IPS DF 6.9 (cell line): ENCODE data around the gene CYP2W1.
"Not testable (repeated sequence)": the region's sequence is repeated elsewhere in the genome, so short reads cannot be mapped to it uniquely, and the experiment has no call there.

Experiments used
- DNase-seq: peaks from one replicate; pipeline ENCODE4 v3.0.0-alpha.2; 2013; ENCODE audit warnings: low read depth, low spot score
- H3K27ac ChIP-seq: one replicate; pipeline ENCODE4 v1.5.1; 2013; ENCODE audit warnings: low read length, control low read depth
- H3K27me3 ChIP-seq: 2 replicates; pipeline ENCODE4 v1.6.1; 2013; ENCODE audit warnings: mild to moderate bottlenecking, low read length; ENCODE audit not compliant: control insufficient read depth, insufficient read depth
- H3K36me3 ChIP-seq: 2 replicates; pipeline ENCODE4 v1.6.1; 2013; ENCODE audit warnings: low read length; ENCODE audit not compliant: control insufficient read depth, insufficient read depth
- H3K4me1 ChIP-seq: 2 replicates; pipeline ENCODE4 v1.6.1; 2013; ENCODE audit warnings: low read length; ENCODE audit not compliant: control insufficient read depth, insufficient read depth
- H3K4me3 ChIP-seq: 2 replicates; pipeline ENCODE4 v1.5.1; 2013; ENCODE audit warnings: mild to moderate bottlenecking, low read length
- H3K9me3 ChIP-seq: 2 replicates; pipeline ENCODE4 v1.6.1; 2013; ENCODE audit warnings: low read length, inconsistent platforms; ENCODE audit not compliant: control insufficient read depth, insufficient read depth
- WGBS: extraction: QIAGEN DNeasy Blood & Tissue Kit; methylation state at CpG from one replicate; pipeline ENCODE4 v1.1.7; 2013; ENCODE audit warnings: mixed read lengths, missing lambda C conversion rate; ENCODE audit not compliant: insufficient read length, insufficient coverage; 5-methylcytosine and 5-hydroxymethylcytosine counted together

The CYP2W1 gene

GRCh38 chr7:943793-944192 is 39.2 kb upstream of the CYP2W1 start:
- not testable (repeated sequence) for H3K36me3 ChIP-seq, H3K9me3 ChIP-seq, H3K27me3 ChIP-seq, H3K27ac ChIP-seq, H3K4me3 ChIP-seq, H3K4me1 ChIP-seq, DNase-seq
- no CpG with 5 or more reads among the region's 4 CpGs for WGBS

GRCh38 chr7:944744-945143 is 38.2 kb upstream of the CYP2W1 start:
- Histone ChIP-seq H3K4me1 (peaks cover 13% of the 10 kb centered on the region), H3K4me3 (no peak overlapping the region), H3K9me3 (no peaks in the 10 kb centered on the region), H3K27ac (no peak overlapping the region), H3K27me3 (no peaks in the 10 kb centered on the region), H3K36me3 (no peaks in the 10 kb centered on the region)
- no CpG with 5 or more reads among the region's 5 CpGs for WGBS
- DNase-seq = no peak

GRCh38 chr7:945147-945555 is 37.8 kb upstream of the CYP2W1 start:
- Histone ChIP-seq H3K4me3 (no peak overlapping the region), H3K27me3 (no peaks in the 10 kb centered on the region), H3K9me3 (no peaks in the 10 kb centered on the region), H3K27ac (no peak overlapping the region), H3K4me1 (peaks cover 13% of the 10 kb centered on the region), H3K36me3 (no peaks in the 10 kb centered on the region)
- no CpG with 5 or more reads among the region's 13 CpGs for WGBS
- no peak for DNase-seq

- H3K36me3 ChIP-seq = no peaks in the 10 kb centered on the region
- H3K9me3 ChIP-seq = no peaks in the 10 kb centered on the region
- peak; percentile 78 for DNase-seq
- no peak overlapping the region for H3K27ac ChIP-seq
- H3K4me1 ChIP-seq = peaks cover 13% of the 10 kb centered on the region
- WGBS = no CpG with 5 or more reads among the region's 30 CpGs
- no peak overlapping the region for H3K4me3 ChIP-seq
- H3K27me3 ChIP-seq = no peaks in the 10 kb centered on the region
Observed at GRCh38 chr7:945556-946255, 37.3 kb upstream of the CYP2W1 start.

- no peak overlapping the region for H3K4me3 ChIP-seq
- H3K4me1 ChIP-seq = peaks cover 13% of the 10 kb centered on the region
- no peaks in the 10 kb centered on the region for H3K9me3 ChIP-seq
- H3K27ac ChIP-seq = no peak overlapping the region
- DNase-seq = no peak
- H3K36me3 ChIP-seq = no peaks in the 10 kb centered on the region
- WGBS = no CpG with 5 or more reads among the region's 29 CpGs
- no peaks in the 10 kb centered on the region for H3K27me3 ChIP-seq
Observed at GRCh38 chr7:946256-946996, 36.6 kb upstream of the CYP2W1 start.

- WGBS = no CpG with 5 or more reads among the region's 37 CpGs
- no peak overlapping the region for H3K27ac ChIP-seq
- no peak overlapping the region for H3K4me3 ChIP-seq
- no peak for DNase-seq
- no peaks in the 10 kb centered on the region for H3K9me3 ChIP-seq
- no peaks in the 10 kb centered on the region for H3K27me3 ChIP-seq
- no peaks in the 10 kb centered on the region for H3K36me3 ChIP-seq
- H3K4me1 ChIP-seq = peaks cover 13% of the 10 kb centered on the region
Observed at GRCh38 chr7:947391-948210, 35.4 kb upstream of the CYP2W1 start.

- no peak overlapping the region for H3K27ac ChIP-seq
Observed at GRCh38 chr7:949021-949934, 33.7 kb upstream of the CYP2W1 start.

GRCh38 chr7:951881-952547 is 31.0 kb upstream of the CYP2W1 start:
- no peak for DNase-seq
- H3K27me3 ChIP-seq = peaks cover 2% of the 10 kb centered on the region; the same call in 1 of the 2 replicates
- no peak overlapping the region for H3K4me3 ChIP-seq
- WGBS = no CpG with 5 or more reads among the region's 21 CpGs
- H3K4me1 ChIP-seq = peaks cover 7% of the 10 kb centered on the region
- no peak overlapping the region for H3K27ac ChIP-seq
- no peaks in the 10 kb centered on the region for H3K36me3 ChIP-seq
- no peaks in the 10 kb centered on the region for H3K9me3 ChIP-seq

More at GRCh38 chr7:949021-949934, 33.7 kb upstream of the CYP2W1 start:
- Histone ChIP-seq H3K9me3 (no peaks in the 10 kb centered on the region), H3K4me3 (no peak overlapping the region), H3K4me1 (peaks cover 13% of the 10 kb centered on the region), H3K36me3 (no peaks in the 10 kb centered on the region), H3K27me3 (no peaks in the 10 kb centered on the region; the same call in 1 of the 2 replicates)
- no CpG with 5 or more reads among the region's 28 CpGs for WGBS
- no peak for DNase-seq

- no peak for DNase-seq
- peaks cover 2% of the 10 kb centered on the region; the same call in 1 of the 2 replicates for H3K27me3 ChIP-seq
- no peaks in the 10 kb centered on the region for H3K9me3 ChIP-seq
- H3K4me3 ChIP-seq = no peak overlapping the region
- no peak overlapping the region for H3K27ac ChIP-seq
- WGBS = no CpG with 5 or more reads among the region's 20 CpGs
- H3K36me3 ChIP-seq = no peaks in the 10 kb centered on the region
- peaks cover 10% of the 10 kb centered on the region for H3K4me1 ChIP-seq
Observed at GRCh38 chr7:952548-953441, 30.2 kb upstream of the CYP2W1 start.
